ENCODE measurements around the gene C5orf52. TPM values are rescaled to one million over a fixed set of nuclear protein-coding genes. Genes with fewer than 3 reads are reported as not detected.
"Not testable (repeated sequence)": the region's sequence is repeated elsewhere in the genome, so short reads cannot be mapped to it uniquely, and the experiment has no call there.

The C5orf52 gene
- total and polyA plus RNA-seq, 2 experiments from 2014 or later = not detected

DNA sequence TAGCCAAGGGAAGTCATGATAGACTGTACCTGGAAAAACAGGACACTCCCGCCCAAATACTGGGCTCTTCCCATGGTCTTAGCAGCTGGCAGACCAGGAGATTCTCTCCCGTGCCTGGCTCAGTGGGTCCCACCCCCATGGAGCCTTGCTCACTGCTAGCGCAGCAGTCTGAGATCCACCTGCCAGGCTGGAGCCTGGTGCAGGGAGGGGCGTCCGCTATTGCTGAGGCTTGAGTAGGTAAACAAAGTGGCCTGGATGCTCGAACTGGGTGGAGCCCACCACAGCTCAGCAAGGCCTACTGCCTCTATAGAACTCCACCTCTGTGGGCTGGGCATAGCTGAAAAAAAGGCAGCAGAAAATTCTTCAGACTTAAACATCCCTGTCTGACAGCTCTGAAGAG lies 49.8 kb downstream of the C5orf52 start:
- H3K4me2 ChIP-seq = no peak overlapping the region
- H3K27ac ChIP-seq (ENCODE audit: low read depth) = no peak overlapping the region
- H3K4me3 ChIP-seq = no peak overlapping the region
- no peaks in the 10 kb centered on the region for H3K27me3 ChIP-seq (ENCODE audit: insufficient read depth)
- no peaks in the 10 kb centered on the region for H3K79me2 ChIP-seq (replicated peaks; ENCODE audit: insufficient read depth)
- no peak overlapping the region for H3K27ac Mint-ChIP-seq
- peaks cover 5% of the 10 kb centered on the region; the same call in 2 of the 3 replicates for H3K4me1 Mint-ChIP-seq
- H3K9me2 ChIP-seq (ENCODE audit: insufficient read depth) = no peaks in the 10 kb centered on the region; the same call in 1 of the 2 replicates
- no peak for DNase-seq (ENCODE audit: low spot score)
- no peak for TF ChIP-seq EZH2phosphoT487 (IDR thresholded peaks at IDR 0.05; ENCODE audit: unreplicated experiment)
- TF ChIP-seq STAT1 (IDR thresholded peaks at IDR 0.05; ENCODE audit: unreplicated experiment) = no peak
- no peak for TF ChIP-seq REST (IDR thresholded peaks at IDR 0.05; ENCODE audit: unreplicated experiment)
- no peak for TF ChIP-seq NANOG (IDR thresholded peaks at IDR 0.05; ENCODE audit: borderline replicate concordance)
- TF ChIP-seq POLR2AphosphoS5 (IDR thresholded peaks at IDR 0.05; ENCODE audit: low read depth) = no peak
- TF ChIP-seq EZH2 (IDR thresholded peaks at IDR 0.05; ENCODE audit: low read depth, unreplicated experiment) = no peak
- TF ChIP-seq CTCF (conservative IDR thresholded peaks at IDR 0.05; ENCODE audit: low read depth in 2 of 2) = no peak
- no peak for TF ChIP-seq ZNF331 (CRISPR knock-in tag; IDR thresholded peaks at IDR 0.05; ENCODE audit: low read depth)
- TF ChIP-seq ETS1 (IDR thresholded peaks at IDR 0.05) = no peak
- H3K9me3 Mint-ChIP-seq = peaks cover 3% of the 10 kb centered on the region; the same call in 1 of the 3 replicates
- no peak overlapping the region for H3K4me3 Mint-ChIP-seq
- H3K4me1 ChIP-seq (ENCODE audit: insufficient read depth) = no peaks in the 10 kb centered on the region
- peaks cover 4% of the 10 kb centered on the region for H3K27me3 Mint-ChIP-seq (ENCODE audit: insufficient read depth, low read depth, poor library complexity)
- no peak overlapping the region for H2AFZ ChIP-seq
- ATAC-seq = no peak
- no peaks in the 10 kb centered on the region for H3K36me3 ChIP-seq (ENCODE audit: insufficient read depth)
- H3F3A ChIP-seq (replicated peaks; ENCODE audit: low read depth) = no peaks in the 10 kb centered on the region
- H4K20me1 ChIP-seq (replicated peaks; ENCODE audit: insufficient read depth) = no peaks in the 10 kb centered on the region
- peaks cover 3% of the 10 kb centered on the region; the same call in 2 of the 3 replicates for H3K36me3 Mint-ChIP-seq (ENCODE audit: low read depth)

DNA sequence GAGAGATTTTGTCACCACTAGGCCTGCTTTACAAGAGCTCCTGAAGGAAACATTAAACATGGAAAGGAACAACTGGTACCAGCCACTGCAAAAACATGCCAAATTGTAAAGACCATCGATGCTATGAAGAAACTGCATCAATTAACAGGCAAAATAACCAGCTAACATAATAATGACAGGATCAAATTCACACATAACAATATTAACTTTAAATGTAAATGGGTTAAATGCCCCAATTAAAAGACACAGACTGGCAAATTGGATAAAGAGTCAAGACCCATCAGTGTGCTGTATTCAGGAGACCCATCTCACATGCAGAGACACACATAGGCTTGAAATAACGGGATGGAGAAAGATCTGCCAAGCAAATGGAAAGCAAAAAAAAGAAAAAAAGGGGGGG lies 51.6 kb downstream of the C5orf52 start:
- not testable (repeated sequence) for H3K4me3 ChIP-seq; H3K27ac ChIP-seq (ENCODE audit: low read depth); H3K36me3 ChIP-seq (ENCODE audit: insufficient read depth); H2AFZ ChIP-seq; H3K9me3 Mint-ChIP-seq; H3K4me2 ChIP-seq; H3K4me3 Mint-ChIP-seq; H3K36me3 Mint-ChIP-seq (ENCODE audit: low read depth); H3K4me1 Mint-ChIP-seq; H3K27me3 ChIP-seq (ENCODE audit: insufficient read depth); H3K27ac Mint-ChIP-seq; ATAC-seq; H3K79me2 ChIP-seq (replicated peaks; ENCODE audit: insufficient read depth); DNase-seq (ENCODE audit: low spot score); H3K27me3 Mint-ChIP-seq (ENCODE audit: insufficient read depth, low read depth, poor library complexity); H4K20me1 ChIP-seq (replicated peaks; ENCODE audit: insufficient read depth); H3K9me2 ChIP-seq (ENCODE audit: insufficient read depth); H3F3A ChIP-seq (replicated peaks; ENCODE audit: low read depth); H3K4me1 ChIP-seq (ENCODE audit: insufficient read depth)

DNA sequence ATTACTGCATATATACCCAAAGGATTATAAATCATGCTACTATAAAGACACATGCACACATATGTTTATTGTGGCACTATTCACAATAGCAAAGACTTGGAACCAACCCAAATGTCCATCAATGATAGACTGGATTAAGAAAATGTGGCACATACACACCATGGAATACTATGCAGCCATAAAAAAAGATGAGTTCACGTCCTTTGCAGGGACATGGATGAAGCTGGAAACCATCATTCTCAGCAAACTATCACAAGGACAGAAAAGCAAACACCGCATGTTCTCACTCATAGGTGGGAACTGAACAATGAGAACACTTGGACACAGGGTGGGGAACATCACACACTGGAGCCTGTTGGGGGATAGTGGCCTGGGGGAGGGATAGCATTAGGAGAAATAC lies 55.3 kb downstream of the C5orf52 start:
- not testable (repeated sequence) for H3K4me3 ChIP-seq; H3K27ac Mint-ChIP-seq; H4K20me1 ChIP-seq (replicated peaks; ENCODE audit: insufficient read depth); H3K9me3 Mint-ChIP-seq; H3K79me2 ChIP-seq (replicated peaks; ENCODE audit: insufficient read depth); DNase-seq (ENCODE audit: low spot score); H3K27ac ChIP-seq (ENCODE audit: low read depth); H3F3A ChIP-seq (replicated peaks; ENCODE audit: low read depth); H3K9me2 ChIP-seq (ENCODE audit: insufficient read depth); H3K4me1 ChIP-seq (ENCODE audit: insufficient read depth); H3K36me3 Mint-ChIP-seq (ENCODE audit: low read depth); ATAC-seq; H3K27me3 Mint-ChIP-seq (ENCODE audit: insufficient read depth, low read depth, poor library complexity); H3K4me1 Mint-ChIP-seq; H3K4me2 ChIP-seq; H2AFZ ChIP-seq; H3K4me3 Mint-ChIP-seq; H3K27me3 ChIP-seq (ENCODE audit: insufficient read depth); H3K36me3 ChIP-seq (ENCODE audit: insufficient read depth)

DNA sequence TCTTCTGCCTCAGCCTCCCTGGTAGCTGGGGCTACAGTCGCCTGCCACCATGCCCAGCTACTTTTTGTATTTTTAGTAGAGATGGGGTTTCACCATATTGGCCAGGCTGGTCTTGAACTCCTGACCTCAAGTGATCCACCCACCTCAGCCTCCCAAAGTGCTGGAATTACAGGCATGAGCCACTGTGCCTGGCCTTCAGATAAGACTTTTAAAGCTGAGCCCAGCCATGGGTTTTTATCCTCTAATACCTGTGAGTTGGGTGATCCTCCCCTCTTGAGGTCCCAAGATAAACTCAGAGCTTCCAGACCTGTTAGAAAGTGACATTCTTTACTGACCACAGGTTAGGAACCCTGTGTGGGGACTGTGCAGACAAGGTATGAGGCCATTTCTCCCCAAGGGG lies 56.5 kb downstream of the C5orf52 start:
- not testable (repeated sequence) for H3K27me3 ChIP-seq (ENCODE audit: insufficient read depth); H3K79me2 ChIP-seq (replicated peaks; ENCODE audit: insufficient read depth); H3K36me3 Mint-ChIP-seq (ENCODE audit: low read depth); H3K4me3 ChIP-seq; ATAC-seq; H3K9me2 ChIP-seq (ENCODE audit: insufficient read depth); H3K4me1 ChIP-seq (ENCODE audit: insufficient read depth); H3K27ac Mint-ChIP-seq; H3K4me3 Mint-ChIP-seq; H3K27ac ChIP-seq (ENCODE audit: low read depth); H2AFZ ChIP-seq; H3K4me1 Mint-ChIP-seq; H3K4me2 ChIP-seq; H3F3A ChIP-seq (replicated peaks; ENCODE audit: low read depth); H4K20me1 ChIP-seq (replicated peaks; ENCODE audit: insufficient read depth); DNase-seq (ENCODE audit: low spot score); H3K9me3 Mint-ChIP-seq; H3K36me3 ChIP-seq (ENCODE audit: insufficient read depth)
- peaks cover 10% of the 10 kb centered on the region for H3K27me3 Mint-ChIP-seq (ENCODE audit: insufficient read depth, low read depth, poor library complexity)

All from GM23338 (cell line).